GM06990 (cell line): ENCODE measurements around the gene NDFIP1.

Experiments used
- DNase-seq: peaks from one replicate; pipeline ENCODE4 v3.0.0-alpha.2; 2011; ENCODE audit not compliant: insufficient read length; ENCODE audit errors: extremely low read depth
- H3K27me3 ChIP-seq: replicated peaks from 2 replicates; pipeline ENCODE4 v1.6.0; 2011; ENCODE audit warnings: low read length; ENCODE audit not compliant: control insufficient read depth, insufficient read depth
- H3K36me3 ChIP-seq: 2 replicates; pipeline ENCODE4 v1.5.1; 2011; ENCODE audit warnings: low read length; ENCODE audit not compliant: control insufficient read depth, insufficient read depth
- H3K4me3 ChIP-seq: replicated peaks from 2 replicates; pipeline ENCODE4 v1.5.1; 2011; ENCODE audit warnings: low read depth, mild to moderate bottlenecking, control low read depth, low read length
- TF ChIP-seq, protein P1 (sequence below): IDR thresholded peaks from 2 replicates; pipeline ENCODE4 v1.5.1; 2011; ENCODE audit warnings: low read length, control low read depth, mild to moderate bottlenecking, inconsistent platforms; ENCODE audit not compliant: insufficient read depth, poor library complexity, severe bottlenecking

Gene NDFIP1

DNA sequence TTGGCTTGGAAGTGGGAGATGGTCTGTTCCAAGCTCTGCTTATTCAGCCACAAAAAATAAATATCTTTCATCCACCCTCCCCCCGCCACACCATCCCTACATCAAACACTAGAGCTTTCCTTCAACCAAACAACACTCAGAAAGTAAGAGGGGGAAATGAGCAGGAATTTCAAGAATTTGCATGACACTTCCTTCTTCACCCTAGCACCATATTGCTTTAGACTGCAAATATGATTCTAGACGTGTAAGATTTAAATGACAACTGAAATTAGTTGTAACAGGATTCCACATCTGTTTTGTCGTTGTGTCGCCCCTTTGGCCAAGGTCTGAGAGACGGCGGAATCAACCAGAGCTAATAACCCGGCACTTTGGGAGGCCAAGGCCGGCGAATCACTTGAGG is 88.5 kb downstream of the NDFIP1 start:
- Histone ChIP-seq H3K4me3 (no peak overlapping the region), H3K27me3 (no peaks in the 10 kb centered on the region), H3K36me3 (no peaks in the 10 kb centered on the region)
- no peak for DNase-seq
- TF ChIP-seq, protein P1, sequence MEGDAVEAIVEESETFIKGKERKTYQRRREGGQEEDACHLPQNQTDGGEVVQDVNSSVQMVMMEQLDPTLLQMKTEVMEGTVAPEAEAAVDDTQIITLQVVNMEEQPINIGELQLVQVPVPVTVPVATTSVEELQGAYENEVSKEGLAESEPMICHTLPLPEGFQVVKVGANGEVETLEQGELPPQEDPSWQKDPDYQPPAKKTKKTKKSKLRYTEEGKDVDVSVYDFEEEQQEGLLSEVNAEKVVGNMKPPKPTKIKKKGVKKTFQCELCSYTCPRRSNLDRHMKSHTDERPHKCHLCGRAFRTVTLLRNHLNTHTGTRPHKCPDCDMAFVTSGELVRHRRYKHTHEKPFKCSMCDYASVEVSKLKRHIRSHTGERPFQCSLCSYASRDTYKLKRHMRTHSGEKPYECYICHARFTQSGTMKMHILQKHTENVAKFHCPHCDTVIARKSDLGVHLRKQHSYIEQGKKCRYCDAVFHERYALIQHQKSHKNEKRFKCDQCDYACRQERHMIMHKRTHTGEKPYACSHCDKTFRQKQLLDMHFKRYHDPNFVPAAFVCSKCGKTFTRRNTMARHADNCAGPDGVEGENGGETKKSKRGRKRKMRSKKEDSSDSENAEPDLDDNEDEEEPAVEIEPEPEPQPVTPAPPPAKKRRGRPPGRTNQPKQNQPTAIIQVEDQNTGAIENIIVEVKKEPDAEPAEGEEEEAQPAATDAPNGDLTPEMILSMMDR: no peak

- H3K27me3 ChIP-seq: no peaks in the 10 kb centered on the region
- no peaks in the 10 kb centered on the region for H3K36me3 ChIP-seq
- no peak for DNase-seq
- TF ChIP-seq, protein P1: no peak
- H3K4me3 ChIP-seq: no peak overlapping the region
Measured at GRCh38 chr5:142197781-142198180, 89.2 kb downstream of the NDFIP1 start.

DNA sequence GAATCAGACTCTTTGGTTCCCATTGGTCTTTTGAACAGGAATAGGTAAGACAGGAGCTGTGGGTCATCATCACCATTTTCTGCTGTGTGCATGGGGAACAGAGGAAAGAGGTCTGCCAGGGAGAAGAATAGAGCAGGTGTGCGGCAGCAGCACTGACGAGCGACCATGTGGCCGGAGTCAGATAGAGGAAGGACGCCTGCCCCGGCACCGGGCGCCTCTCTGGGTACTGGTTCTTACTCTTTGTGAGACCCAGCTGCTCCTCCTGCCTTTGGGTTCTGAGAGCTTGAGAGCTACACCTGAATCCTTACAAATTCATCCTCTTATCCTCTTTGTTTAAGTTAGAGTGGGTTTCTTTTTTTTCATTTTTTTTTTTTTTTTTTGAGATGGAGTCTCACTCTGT is 90.8 kb downstream of the NDFIP1 start:
- no peaks in the 10 kb centered on the region for H3K36me3 ChIP-seq
- DNase-seq: no peak
- no peaks in the 10 kb centered on the region for H3K27me3 ChIP-seq
- TF ChIP-seq, protein P1: no peak
- no peak overlapping the region for H3K4me3 ChIP-seq

- Histone ChIP-seq H3K36me3 (no peaks in the 10 kb centered on the region), H3K27me3 (no peaks in the 10 kb centered on the region), H3K4me3 (no peak overlapping the region)
- TF ChIP-seq, protein P1: no peak
- no peak for DNase-seq
Measured at GRCh38 chr5:142200387-142200786, 91.8 kb downstream of the NDFIP1 start.

DNA sequence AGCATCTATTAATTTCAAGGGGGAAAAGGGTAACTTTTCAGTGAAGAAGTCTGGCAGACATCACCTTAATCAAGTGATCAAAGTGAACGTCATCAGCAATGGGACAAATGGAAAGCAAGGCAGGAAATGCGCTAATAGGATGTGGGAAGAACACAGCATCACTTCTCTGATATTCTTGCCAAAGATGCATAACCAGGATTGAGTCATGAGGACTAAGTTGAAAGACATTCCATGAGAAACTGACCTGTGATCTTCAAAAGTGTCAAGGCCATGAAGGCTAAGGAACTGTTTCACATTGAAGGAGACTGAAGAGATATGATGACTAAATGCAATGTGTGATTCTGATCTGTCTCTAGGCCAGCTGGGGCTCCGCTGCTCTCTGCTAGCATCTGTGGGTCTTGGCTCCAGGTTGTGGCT is 92.9 kb downstream of the NDFIP1 start:
- H3K27me3 ChIP-seq: no peaks in the 10 kb centered on the region
- no peak overlapping the region for H3K4me3 ChIP-seq
- DNase-seq: no peak
- TF ChIP-seq, protein P1: no peak
- no peaks in the 10 kb centered on the region for H3K36me3 ChIP-seq

GRCh38 chr5:142202282-142202681 is 93.7 kb downstream of the NDFIP1 start:
- H3K27me3 ChIP-seq: no peaks in the 10 kb centered on the region
- H3K36me3 ChIP-seq: no peaks in the 10 kb centered on the region
- no peak overlapping the region for H3K4me3 ChIP-seq
- TF ChIP-seq, protein P1: no peak
- no peak for DNase-seq
